Endothelial cell of umbilical vein (primary cell): Measurements from ENCODE around the gene LRRC8D. TPM values are rescaled to one million over a fixed set of nuclear protein-coding genes. Genes with fewer than 3 reads are reported as not detected.

ENCODE experiments used
- BruUV-seq: library from RNA; stranded (reverse); fragments of 400-500 nt; replicated peaks from 2 replicates; lab custom pipeline; 2021; lab: Mats Ljungman, UMichigan
- CTCF ChIA-PET: fragments of 300-600, 350-600 bp; sonication (Branson Sonifier 250); formaldehyde crosslinking; loops from one replicate; lab custom pipeline; 2021; ENCODE audit warnings: antibody characterized with exemption, inconsistent platforms; lab: Charles Lee
- POLR2A ChIA-PET: fragments of 300-600, 350-600 bp; sonication (Branson Sonifier 250); formaldehyde crosslinking; loops from one replicate; lab custom pipeline; 2021; ENCODE audit warnings: antibody characterized with exemption, inconsistent platforms; lab: Charles Lee
- DNase-seq: peaks from one replicate; pipeline ENCODE4 v3.0.0-alpha.2; 2011; ENCODE audit warnings: low read depth, low spot score
- FAIRE-seq: peaks from 2 replicates; lab custom pipeline; 2011; peaks lifted over from hg19 to GRCh38; lab: Jason Lieb, UNC
- H2AFZ ChIP-seq: 2 replicates; pipeline ENCODE4 v1.6.0; 2012; ENCODE audit warnings: low read depth, low read length, control low read depth, inconsistent platforms
- H3K27ac ChIP-seq: 2 replicates; pipeline ENCODE4 v1.5.1; 2011; ENCODE audit warnings: low read depth, mild to moderate bottlenecking, control low read depth, low read length, moderate library complexity; ENCODE audit not compliant: insufficient read depth
- H3K27me3 ChIP-seq, 2 experiments: 2 replicates each; pipeline versions ENCODE4 v1.6.0 to v1.6.1; 2011; ENCODE audit warnings: low read length in 2 of 2, mixed read lengths in 1 of 2; ENCODE audit not compliant: control insufficient read depth in 2 of 2, insufficient read depth in 2 of 2
- H3K36me3 ChIP-seq, 2 experiments: 2 replicates in 1 of 2; 3 replicates in 1 of 2; pipeline ENCODE4 v1.5.1; 2011; ENCODE audit warnings: low read length in 2 of 2, mild to moderate bottlenecking in 1 of 2, moderate library complexity in 1 of 2; ENCODE audit not compliant: control insufficient read depth in 2 of 2, insufficient read depth in 2 of 2; ENCODE audit errors: extremely low read depth in 1 of 2
- H3K4me1 ChIP-seq: 3 replicates; pipeline ENCODE4 v1.5.1; 2011; ENCODE audit warnings: mild to moderate bottlenecking, low read length; ENCODE audit not compliant: control insufficient read depth, insufficient read depth; ENCODE audit errors: extremely low read depth
- H3K4me2 ChIP-seq: 2 replicates; pipeline ENCODE4 v1.6.1; 2011; ENCODE audit warnings: low read length, control low read depth, mixed read lengths; ENCODE audit not compliant: insufficient read depth
- H3K4me3 ChIP-seq, 3 experiments: fragments of 200-600 bp in 1 of 3; sonication (generic), shearing (Covaris generic) in 1 of 3; replicated peaks in 1 of 3; 2 replicates each; pipeline ENCODE4 v1.5.1; 2011 to 2016; ENCODE audit warnings: control low read depth in 3 of 3, low read length in 3 of 3, mild to moderate bottlenecking in 2 of 3, inconsistent platforms in 1 of 3, low read depth in 1 of 3, moderate library complexity in 1 of 3; ENCODE audit not compliant: insufficient read depth in 1 of 3
- H3K79me2 ChIP-seq: 2 replicates; pipeline ENCODE4 v1.6.0; 2012; ENCODE audit warnings: low read length, inconsistent platforms; ENCODE audit not compliant: control insufficient read depth, insufficient read depth
- H3K9ac ChIP-seq: replicated peaks from 2 replicates; pipeline ENCODE3; 2011; ENCODE audit warnings: low read length, control low read depth; ENCODE audit not compliant: insufficient read depth; ENCODE audit errors: extremely low read depth
- H3K9me1 ChIP-seq: replicated peaks from 3 replicates; pipeline ENCODE4 v1.6.0; 2011; ENCODE audit warnings: mild to moderate bottlenecking, low read length; ENCODE audit not compliant: control insufficient read depth, insufficient read depth; ENCODE audit errors: extremely low read depth
- H3K9me3 ChIP-seq: replicated peaks from 2 replicates; pipeline ENCODE4 v1.5.1; 2012; ENCODE audit warnings: low read length, inconsistent platforms; ENCODE audit not compliant: control insufficient read depth, insufficient read depth
- H4K20me1 ChIP-seq: replicated peaks from 2 replicates; pipeline ENCODE3; 2011; ENCODE audit warnings: mild to moderate bottlenecking, low read length; ENCODE audit not compliant: control insufficient read depth, insufficient read depth; ENCODE audit errors: extremely low read depth
- FOS ChIP-seq: IDR thresholded peaks from 2 replicates; pipeline ENCODE4 v1.6.1; 2011; ENCODE audit warnings: mild to moderate bottlenecking, low read length, moderate library complexity, borderline replicate concordance; ENCODE audit not compliant: insufficient read depth
- MAX ChIP-seq: IDR thresholded peaks from 2 replicates; pipeline ENCODE4 v1.6.1; 2011; ENCODE audit not compliant: insufficient read depth, insufficient read length
- MYC ChIP-seq: IDR thresholded peaks from one replicate; pipeline ENCODE4 v1.6.1; 2011; ENCODE audit warnings: mild to moderate bottlenecking, low read depth, low read length
- POLR2AphosphoS5 ChIP-seq: IDR thresholded peaks from 2 replicates; pipeline ENCODE4 v1.6.1; 2012; ENCODE audit warnings: low read depth, mild to moderate bottlenecking, control low read depth, low read length, moderate library complexity; ENCODE audit not compliant: insufficient read depth
- dilution Hi-C: fragments of 300-500 bp; cut with MboI; formaldehyde crosslinking; loops from one replicate; pipeline ENCODE4 v1.15.0; 2019; ENCODE audit warnings: low sequenced_read_pairs; ENCODE audit not compliant: extremely low pct_ligation_motif_present
- intact Hi-C: fragments of 100-400 bp; cut with micrococcal nuclease; formaldehyde crosslinking; loops from one replicate; pipeline ENCODE4 v1.10.0; 2022
- polyA plus RNA-seq, 4 experiments: library from polyadenylated mRNA; depleted of rRNA in 3 of 4; stranded (reverse) in 3 of 4; unstranded in 1 of 4; fragments of >200 nt; gene quantifications; 2 replicates each; pipeline versions ENCODE4 v1.2.1 to v1.2.3, GENCODE V29; 2011 to 2012; ENCODE audit warnings: missing spikeins in 1 of 4
- total RNA-seq: library from RNA; stranded (reverse); gene quantifications from 2 replicates; pipeline ENCODE4 v1.2.3, GENCODE V29; 2021
- TF ChIP-seq, protein P1 (sequence below), 2 donors: IDR thresholded peaks; 1 replicate in 1 of 2; 2 replicates in 1 of 2; pipeline ENCODE4 v1.5.1; 2011; ENCODE audit warnings: low read length in 2 of 2, mild to moderate bottlenecking in 2 of 2, moderate library complexity in 2 of 2, control low read depth in 1 of 2, inconsistent platforms in 1 of 2, low read depth in 1 of 2; ENCODE audit not compliant: insufficient read depth in 1 of 2; ENCODE audit errors: extremely low read depth in 1 of 2

The LRRC8D gene
- total and polyA plus RNA-seq, 2 donors (not counting 3 experiments of a cell fraction or from before 2014, with no cell fraction given) = 31.9 to 37.7 TPM

GRCh38 chr1:89932598-89933364 lies 111.9 kb downstream of the LRRC8D start:
- FAIRE-seq = no peak
- BruUV-seq = no TSS peak

More at GRCh38 chr1:89932598-89933364, 111.9 kb downstream of the LRRC8D start:
- H2AFZ ChIP-seq = no peak overlapping the region
- H3K9me3 ChIP-seq = no peaks in the 10 kb centered on the region
- no peak for DNase-seq
- ChIA-PET CTCF (interaction anchor here (0.5 to 1.7 kb wide), 5 partner anchors 11 to 97 kb away, joined by 3 to 5 read pairs (median 3); no protein-coding TSS in a partner anchor), POLR2A (no interaction called here)
- dilution Hi-C loops (no loop called here), intact Hi-C loops (no loop called here)
- no peak overlapping the region for H3K4me2 ChIP-seq
- H3K27ac ChIP-seq = no peak overlapping the region
- peaks cover 0 to 7% of the 10 kb centered on the region in 2 experiments for H3K36me3 ChIP-seq
- H3K79me2 ChIP-seq = no peaks in the 10 kb centered on the region
- no peaks in the 10 kb centered on the region for H3K4me1 ChIP-seq
- H3K27me3 ChIP-seq = no peaks in the 10 kb centered on the region
- H3K4me3 ChIP-seq = no peak overlapping the region
- no peaks in the 10 kb centered on the region for H4K20me1 ChIP-seq
- H3K9ac ChIP-seq = no peak overlapping the region
- TF ChIP-seq MAX = no peak
- TF ChIP-seq, protein P1, sequence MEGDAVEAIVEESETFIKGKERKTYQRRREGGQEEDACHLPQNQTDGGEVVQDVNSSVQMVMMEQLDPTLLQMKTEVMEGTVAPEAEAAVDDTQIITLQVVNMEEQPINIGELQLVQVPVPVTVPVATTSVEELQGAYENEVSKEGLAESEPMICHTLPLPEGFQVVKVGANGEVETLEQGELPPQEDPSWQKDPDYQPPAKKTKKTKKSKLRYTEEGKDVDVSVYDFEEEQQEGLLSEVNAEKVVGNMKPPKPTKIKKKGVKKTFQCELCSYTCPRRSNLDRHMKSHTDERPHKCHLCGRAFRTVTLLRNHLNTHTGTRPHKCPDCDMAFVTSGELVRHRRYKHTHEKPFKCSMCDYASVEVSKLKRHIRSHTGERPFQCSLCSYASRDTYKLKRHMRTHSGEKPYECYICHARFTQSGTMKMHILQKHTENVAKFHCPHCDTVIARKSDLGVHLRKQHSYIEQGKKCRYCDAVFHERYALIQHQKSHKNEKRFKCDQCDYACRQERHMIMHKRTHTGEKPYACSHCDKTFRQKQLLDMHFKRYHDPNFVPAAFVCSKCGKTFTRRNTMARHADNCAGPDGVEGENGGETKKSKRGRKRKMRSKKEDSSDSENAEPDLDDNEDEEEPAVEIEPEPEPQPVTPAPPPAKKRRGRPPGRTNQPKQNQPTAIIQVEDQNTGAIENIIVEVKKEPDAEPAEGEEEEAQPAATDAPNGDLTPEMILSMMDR (IDR thresholded peaks at IDR 0.05; ENCODE audit: extremely low read depth in 1 of 2, insufficient read depth in 1 of 2, low read depth in 1 of 2, low read length in 2 of 2) = no peak
- no peak for TF ChIP-seq MYC
- TF ChIP-seq POLR2AphosphoS5 = no peak
- TF ChIP-seq FOS = no peak
- no peaks in the 10 kb centered on the region for H3K9me1 ChIP-seq
